GM21619 (cell line): ENCODE measurements around the gene PPP1R14C.

ENCODE experiments used
- ATAC-seq: cut with Tn5 transposase; IDR thresholded peaks from one replicate; pipeline ENCODE4 v1.9.1; 2021; ENCODE audit not compliant: unreplicated experiment

PPP1R14C gene

GRCh38 chr6:150290429-150290828 lies 147.6 kb downstream of the PPP1R14C start:
- ATAC-seq, result no peak

GRCh38 chr6:150291968-150292710 lies 149.3 kb downstream of the PPP1R14C start:
- ATAC-seq, result no peak

GRCh38 chr6:150293019-150293418 lies 150.2 kb downstream of the PPP1R14C start:
- ATAC-seq, result no peak

GRCh38 chr6:150293423-150294173 lies 150.8 kb downstream of the PPP1R14C start:
- ATAC-seq, result no peak

- ATAC-seq, result no peak
Measured at GRCh38 chr6:150296890-150297289, 154.0 kb downstream of the PPP1R14C start.

GRCh38 chr6:150297327-150298029 lies 154.6 kb downstream of the PPP1R14C start:
- no peak for ATAC-seq

- no peak for ATAC-seq
Measured at GRCh38 chr6:150298030-150298380, 155.2 kb downstream of the PPP1R14C start.

- no peak for ATAC-seq
Measured at GRCh38 chr6:150298676-150299075, 155.8 kb downstream of the PPP1R14C start.
